Epidermal melanocyte (primary cell): ENCODE data around the gene DPYD.

Experiments used
- DNase-seq: peaks from one replicate; pipeline ENCODE4 v3.0.0; 2011; ENCODE audit warnings: low spot score; ENCODE audit not compliant: insufficient read length

DPYD gene

DNA sequence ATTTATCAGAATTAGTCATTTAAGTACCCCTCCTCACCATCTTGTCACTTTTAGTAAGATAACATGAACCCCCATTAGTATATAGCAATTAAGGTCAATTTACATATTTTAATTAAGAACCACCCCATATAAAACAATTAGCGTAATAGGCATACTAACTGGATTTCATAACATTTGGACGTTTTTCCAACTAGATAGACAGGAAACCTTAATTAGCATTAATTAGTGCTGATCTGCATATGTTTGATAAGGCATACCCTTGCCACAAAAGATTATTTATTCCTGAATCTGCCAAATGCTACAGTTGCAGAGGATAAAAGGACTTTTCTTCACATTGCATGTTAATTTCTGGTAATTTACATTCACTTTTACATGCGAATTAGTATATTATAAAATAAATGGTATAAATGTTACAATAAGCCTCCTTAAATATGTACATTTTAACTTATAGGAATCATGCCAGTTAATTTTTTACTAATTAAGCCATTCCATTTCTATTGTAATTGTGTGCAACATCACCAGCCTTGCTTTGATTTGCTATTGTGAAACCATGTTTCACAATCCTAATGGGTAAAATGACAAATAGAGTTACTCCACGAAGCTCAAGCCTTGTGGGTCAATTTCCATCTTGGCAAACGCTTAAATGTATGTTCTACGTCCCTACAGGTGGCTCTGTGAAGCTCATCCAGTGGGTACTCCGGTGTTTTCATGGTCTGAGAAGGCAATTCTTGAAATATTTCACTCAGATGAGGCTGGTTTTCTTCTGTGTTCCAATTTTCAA, 469.6 kb downstream of the DPYD start:
- DNase-seq, result no peak

DNA sequence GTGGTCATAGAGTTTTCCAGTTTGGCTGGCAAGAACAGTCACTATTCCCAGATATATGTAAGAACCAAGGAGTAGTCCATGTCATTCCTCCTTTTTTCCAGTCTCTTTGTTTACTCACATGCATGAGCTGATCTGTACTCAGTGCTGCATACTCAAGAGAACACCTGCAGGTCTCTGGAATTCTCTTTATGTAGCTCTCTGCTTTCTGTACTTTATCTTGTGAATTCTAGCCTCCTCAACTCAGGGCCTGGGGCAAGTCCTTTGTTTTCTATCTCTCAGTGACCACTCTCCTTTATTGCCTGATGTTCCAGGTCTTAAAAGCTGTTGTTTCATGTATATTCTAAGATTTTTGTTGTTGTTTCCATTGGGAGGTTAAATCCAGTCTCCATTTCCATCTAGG, 478.9 kb downstream of the DPYD start:
- DNase-seq, result no peak

DNA sequence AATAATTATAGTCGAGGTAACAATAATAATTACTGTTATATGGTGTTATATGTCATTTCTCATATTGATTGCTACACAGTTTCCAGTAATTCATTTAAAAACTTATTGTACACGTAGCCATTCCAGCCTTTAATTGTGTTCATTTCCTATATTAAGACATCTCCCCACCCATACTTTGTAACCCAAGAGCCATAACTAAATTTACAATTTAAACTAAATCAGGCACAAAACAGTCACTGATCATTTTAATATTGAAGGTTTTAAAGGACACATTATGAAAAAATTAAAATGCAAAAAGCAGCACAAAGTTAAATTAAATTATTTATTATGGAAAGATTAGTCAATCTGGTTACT, 487.0 kb downstream of the DPYD start:
- DNase-seq, result no peak

- DNase-seq, result no peak
Observed at GRCh38 chr1:97433094-97433823, 487.6 kb downstream of the DPYD start.

- no peak for DNase-seq
Observed at GRCh38 chr1:97427371-97427770, 493.5 kb downstream of the DPYD start.

- no peak for DNase-seq
Observed at GRCh38 chr1:97424209-97424608, 496.6 kb downstream of the DPYD start.

- no peak for DNase-seq
Observed at GRCh38 chr1:97423403-97423802, 497.4 kb downstream of the DPYD start.

DNA sequence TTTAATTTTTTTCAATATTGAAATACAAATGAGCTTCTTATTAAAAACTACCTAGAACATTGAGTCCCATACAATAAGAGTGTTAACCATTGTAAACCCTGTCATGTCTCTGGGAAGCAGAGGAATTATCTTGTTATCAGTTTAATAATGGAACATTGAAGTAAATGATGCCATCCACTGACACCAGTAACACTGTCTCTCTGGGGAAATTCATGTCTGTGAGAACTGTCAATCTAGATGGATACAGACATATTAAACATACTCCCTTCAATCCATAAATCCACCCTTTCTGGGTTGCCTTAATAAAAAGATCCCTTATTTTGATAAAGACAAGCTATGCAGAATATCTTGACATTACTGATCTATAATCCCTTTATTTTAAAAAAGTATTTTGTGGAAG, 503.2 kb downstream of the DPYD start:
- no peak for DNase-seq

GRCh38 chr1:97414682-97415312, 506.0 kb downstream of the DPYD start:
- no peak for DNase-seq

- no peak for DNase-seq
Observed at GRCh38 chr1:97412737-97413136, 508.1 kb downstream of the DPYD start.

GRCh38 chr1:97412166-97412565, 508.7 kb downstream of the DPYD start:
- DNase-seq, result peak; percentile 18

- no peak for DNase-seq
Observed at GRCh38 chr1:97396463-97396862, 524.4 kb downstream of the DPYD start.

DNA sequence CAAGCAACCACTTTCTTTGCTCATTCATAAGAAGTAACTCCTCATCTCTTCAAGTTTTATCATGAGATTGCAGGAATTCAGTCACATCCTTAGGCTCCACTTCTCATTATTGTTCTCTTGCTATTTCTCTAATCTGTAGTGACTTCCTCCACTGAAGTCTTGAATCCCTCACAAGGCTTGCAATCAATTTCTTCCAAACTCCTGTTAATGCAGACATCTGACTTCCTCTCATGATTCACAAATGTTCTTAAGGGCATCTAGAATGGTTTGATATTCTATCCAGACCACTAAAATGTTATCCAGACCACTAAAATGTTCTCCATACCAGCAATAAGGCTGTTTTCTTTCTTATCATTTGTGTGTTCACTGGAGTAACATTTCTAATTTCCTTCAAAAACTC, 528.1 kb downstream of the DPYD start:
- no peak for DNase-seq

DNA sequence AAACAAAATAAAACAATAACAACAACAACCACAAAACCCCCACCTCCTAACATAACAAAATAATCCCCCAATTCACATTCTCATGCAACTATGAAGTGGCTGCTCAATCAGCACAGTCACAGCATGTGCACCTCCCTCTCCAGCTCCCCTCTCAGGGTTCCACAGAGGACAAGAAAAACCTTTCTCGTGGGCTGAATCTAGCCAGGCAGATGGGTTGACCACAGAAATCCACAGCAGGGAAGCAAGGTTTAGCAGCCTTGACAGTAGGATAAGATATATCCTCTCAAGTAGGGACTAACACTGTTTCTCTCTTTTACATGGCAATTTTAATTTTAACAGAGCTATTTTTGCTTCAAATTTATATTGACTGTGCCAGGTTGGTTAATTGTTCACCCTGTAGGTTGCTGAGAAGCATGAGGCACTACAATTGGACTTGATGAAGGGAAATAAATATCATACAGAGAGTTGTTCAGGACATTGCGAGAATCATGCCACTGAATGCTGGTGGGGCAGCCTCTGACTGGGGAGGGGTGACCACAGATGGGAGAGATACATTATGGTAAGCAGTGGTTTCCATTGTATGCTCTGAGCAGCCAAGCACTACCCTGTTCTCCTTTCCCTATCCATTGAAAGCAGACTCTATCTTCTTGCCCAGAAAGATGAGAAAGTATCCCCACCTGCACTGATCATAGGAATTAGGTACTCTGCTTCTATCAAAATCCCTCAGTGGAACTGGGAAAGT, 535.1 kb downstream of the DPYD start:
- no peak for DNase-seq

DNA sequence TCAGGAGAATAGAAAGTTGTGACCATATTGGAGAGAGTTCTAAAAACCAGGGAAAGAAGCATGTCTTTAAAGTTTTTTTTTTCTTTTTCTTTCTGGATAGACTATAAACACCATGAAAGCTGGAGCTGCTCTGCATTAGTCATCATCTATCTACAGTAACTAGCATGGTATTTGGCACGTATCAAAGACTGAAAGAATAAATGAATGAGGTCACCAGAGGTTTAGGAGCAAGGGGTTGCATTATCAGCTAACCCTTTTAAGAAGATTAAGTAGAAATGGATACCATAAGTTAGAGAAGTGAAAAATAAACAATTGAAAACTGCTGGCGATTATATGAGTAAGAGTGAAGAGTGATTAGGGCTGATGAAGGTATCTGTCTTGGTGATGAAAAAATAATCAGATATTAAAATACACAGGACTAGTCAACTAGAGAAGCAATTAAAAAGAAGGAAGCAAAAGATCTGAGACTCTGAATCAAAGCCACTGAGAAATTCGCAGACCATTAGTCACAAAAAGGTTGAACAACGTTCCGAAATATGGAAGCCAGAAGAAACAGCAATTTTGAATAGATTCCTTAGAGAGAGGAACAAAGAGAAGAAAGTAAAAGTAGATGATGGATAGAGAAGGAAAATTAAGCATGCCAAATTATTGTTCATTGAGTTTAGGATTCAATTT, 536.4 kb downstream of the DPYD start:
- DNase-seq, result no peak

DNA sequence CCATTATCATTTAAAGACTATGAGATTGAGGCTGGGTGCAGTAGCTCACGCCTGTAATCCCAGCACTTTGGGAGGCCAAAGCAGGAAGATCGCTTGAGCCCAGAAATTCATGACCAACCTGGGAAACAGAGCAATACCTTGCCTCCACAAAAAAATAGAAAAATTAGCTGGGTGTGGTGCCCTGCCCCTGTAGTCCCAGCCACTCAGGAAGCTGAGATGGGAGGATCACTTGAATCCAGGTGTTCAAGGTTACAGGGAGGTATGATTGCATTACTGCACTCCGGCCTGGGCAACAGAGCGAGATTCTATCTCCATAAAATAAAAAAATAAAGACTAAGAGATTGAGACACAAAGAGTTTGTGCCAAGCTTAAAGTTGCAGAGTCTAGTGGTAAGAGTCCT, 537.0 kb downstream of the DPYD start:
- no peak for DNase-seq

GRCh38 chr1:97382206-97382605, 538.6 kb downstream of the DPYD start:
- DNase-seq, result no peak

- DNase-seq, result no peak
Observed at GRCh38 chr1:97379387-97380075, 541.3 kb downstream of the DPYD start.

- no peak for DNase-seq
Observed at GRCh38 chr1:97378596-97378995, 542.2 kb downstream of the DPYD start.

GRCh38 chr1:97377432-97378034, 543.3 kb downstream of the DPYD start:
- DNase-seq, result no peak
